Astrocyte (in vitro differentiated cells and primary cell): ENCODE measurements around the gene SLC5A1. TPM values are rescaled to one million over a fixed set of nuclear protein-coding genes. Genes with fewer than 3 reads are reported as not detected.

Source experiments
- DNase-seq: peaks from one replicate; pipeline ENCODE4 v3.0.0-alpha.2; 2010; ENCODE audit warnings: low read depth
- FAIRE-seq: peaks from 2 replicates; lab custom pipeline; 2011; peaks lifted over from hg19 to GRCh38; lab: Jason Lieb, UNC
- H2AFZ ChIP-seq: 2 replicates; pipeline ENCODE4 v1.6.0; 2012; ENCODE audit warnings: low read depth, low read length, inconsistent platforms
- H3K27ac ChIP-seq: 2 replicates; pipeline ENCODE4 v1.5.1; 2011; ENCODE audit warnings: low read depth, low read length, inconsistent platforms
- H3K27me3 ChIP-seq: 2 replicates; pipeline ENCODE4 v1.6.0; 2011; ENCODE audit warnings: low read length, inconsistent platforms; ENCODE audit not compliant: insufficient read depth
- H3K36me3 ChIP-seq: 2 replicates; pipeline ENCODE4 v1.5.1; 2011; ENCODE audit warnings: low read length, inconsistent platforms; ENCODE audit not compliant: insufficient read depth
- H3K4me1 ChIP-seq: 2 replicates; pipeline ENCODE4 v1.5.1; 2011; ENCODE audit warnings: low read length, inconsistent platforms; ENCODE audit not compliant: insufficient read depth
- H3K4me2 ChIP-seq: 2 replicates; pipeline ENCODE4 v1.6.0; 2012; ENCODE audit warnings: low read length, inconsistent platforms
- H3K4me3 ChIP-seq: 2 replicates; pipeline ENCODE4 v1.5.1; 2011; ENCODE audit warnings: low read depth, mild to moderate bottlenecking, low read length, inconsistent platforms; ENCODE audit not compliant: insufficient read depth
- H3K79me2 ChIP-seq: 2 replicates; pipeline ENCODE4 v1.6.0; 2012; ENCODE audit warnings: mild to moderate bottlenecking, low read length, inconsistent platforms; ENCODE audit not compliant: insufficient read depth
- H3K9ac ChIP-seq: 2 replicates; pipeline ENCODE4 v1.6.0; 2012; ENCODE audit warnings: mild to moderate bottlenecking, low read length, inconsistent platforms
- H3K9me3 ChIP-seq: 2 replicates; pipeline ENCODE4 v1.5.1; 2012; ENCODE audit warnings: low read depth, mild to moderate bottlenecking, low read length, inconsistent platforms; ENCODE audit not compliant: insufficient read depth
- H4K20me1 ChIP-seq: 2 replicates; pipeline ENCODE4 v1.6.0; 2012; ENCODE audit warnings: low read length, inconsistent platforms; ENCODE audit not compliant: insufficient read depth
- H3K27ac Mint-ChIP-seq: one replicate; pipeline ENCODE4 v1.8.0; 2021; ENCODE audit warnings: mild to moderate bottlenecking, mixed read lengths; ENCODE audit not compliant: unreplicated experiment
- H3K27me3 Mint-ChIP-seq: one replicate; pipeline ENCODE4 v1.8.0; 2021; ENCODE audit warnings: low read depth, mixed read lengths; ENCODE audit not compliant: unreplicated experiment
- H3K36me3 Mint-ChIP-seq: one replicate; pipeline ENCODE4 v1.8.0; 2021; ENCODE audit warnings: low read depth, mixed read lengths; ENCODE audit not compliant: unreplicated experiment
- H3K4me1 Mint-ChIP-seq: one replicate; pipeline ENCODE4 v1.8.0; 2021; ENCODE audit warnings: low read depth, mixed read lengths; ENCODE audit not compliant: unreplicated experiment
- H3K4me3 Mint-ChIP-seq: one replicate; pipeline ENCODE4 v1.8.0; 2021; ENCODE audit warnings: mild to moderate bottlenecking, moderate library complexity, mixed read lengths; ENCODE audit not compliant: unreplicated experiment
- H3K9me3 Mint-ChIP-seq: one replicate; pipeline ENCODE4 v1.8.0; 2021; ENCODE audit warnings: mild to moderate bottlenecking, mixed read lengths; ENCODE audit not compliant: unreplicated experiment
- CTCF ChIP-seq: IDR thresholded peaks from 2 replicates; pipeline ENCODE4 v1.5.1; 2011; ENCODE audit warnings: low read depth, mild to moderate bottlenecking, inconsistent platforms, low read length, moderate library complexity; ENCODE audit not compliant: insufficient read depth
- EZH2 ChIP-seq: IDR thresholded peaks from 2 replicates; pipeline ENCODE4 v1.6.1; 2012; ENCODE audit warnings: mild to moderate bottlenecking, low read length, inconsistent platforms; ENCODE audit not compliant: insufficient read depth
- total RNA-seq: library from RNA; stranded (reverse); gene quantifications from 2 replicates; pipeline ENCODE4 v1.2.1, GENCODE V29; 2021

The SLC5A1 gene
- total RNA-seq, 1 donor from 2014 or later, result not detected

GRCh38 chr22:32058656-32059260, 15.7 kb downstream of the SLC5A1 start:
- H3K27me3 ChIP-seq, result peaks cover 4% of the 10 kb centered on the region
- no peaks in the 10 kb centered on the region for H3K4me1 ChIP-seq
- H3K4me3 ChIP-seq, result no peak overlapping the region
- DNase-seq (no peak), FAIRE-seq (no peak)
- peaks cover 4% of the 10 kb centered on the region for H3K9me3 Mint-ChIP-seq
- H2AFZ ChIP-seq, result no peak overlapping the region
- no peak overlapping the region for H3K4me3 Mint-ChIP-seq
- H3K79me2 ChIP-seq, result no peaks in the 10 kb centered on the region
- H3K9me3 ChIP-seq, result no peaks in the 10 kb centered on the region
- peaks cover 11% of the 10 kb centered on the region for H3K4me1 Mint-ChIP-seq
- no peaks in the 10 kb centered on the region for H3K36me3 ChIP-seq
- H4K20me1 ChIP-seq, result no peaks in the 10 kb centered on the region
- peak overlapping the region; percentile 10 for H3K27ac Mint-ChIP-seq
- H3K4me2 ChIP-seq, result no peak overlapping the region
- TF ChIP-seq EZH2 (no peak), CTCF (no peak)
- H3K27me3 Mint-ChIP-seq, result peaks cover 24% of the 10 kb centered on the region
- H3K36me3 Mint-ChIP-seq, result peaks cover 3% of the 10 kb centered on the region
- no peak overlapping the region for H3K9ac ChIP-seq
- no peak overlapping the region for H3K27ac ChIP-seq

GRCh38 chr22:32059426-32059825, 16.4 kb downstream of the SLC5A1 start:
- Histone ChIP-seq H3K27me3 (peaks cover 4% of the 10 kb centered on the region), H2AFZ (no peak overlapping the region), H3K9ac (no peak overlapping the region), H3K4me2 (no peak overlapping the region), H4K20me1 (no peaks in the 10 kb centered on the region), H3K9me3 (no peaks in the 10 kb centered on the region), H3K4me1 (no peaks in the 10 kb centered on the region), H3K36me3 (no peaks in the 10 kb centered on the region), H3K79me2 (no peaks in the 10 kb centered on the region), H3K27ac (no peak overlapping the region), H3K4me3 (no peak overlapping the region)
- no peak for DNase-seq
- Mint-ChIP-seq H3K9me3 (peaks cover 4% of the 10 kb centered on the region), H3K4me3 (no peak overlapping the region), H3K27ac (no peak overlapping the region), H3K36me3 (peaks cover 3% of the 10 kb centered on the region), H3K4me1 (peaks cover 11% of the 10 kb centered on the region), H3K27me3 (peaks cover 24% of the 10 kb centered on the region)
- TF ChIP-seq EZH2 (no peak), CTCF (no peak)
- FAIRE-seq, result no peak

- Histone ChIP-seq H2AFZ (no peak overlapping the region), H3K9ac (no peak overlapping the region), H3K27me3 (peaks cover 19% of the 10 kb centered on the region), H3K27ac (no peak overlapping the region), H3K4me3 (no peak overlapping the region), H3K9me3 (no peaks in the 10 kb centered on the region), H3K4me1 (no peaks in the 10 kb centered on the region), H3K79me2 (no peaks in the 10 kb centered on the region), H3K4me2 (no peak overlapping the region), H3K36me3 (no peaks in the 10 kb centered on the region), H4K20me1 (no peaks in the 10 kb centered on the region)
- no peak overlapping the region for H3K4me3 Mint-ChIP-seq
- no peak for FAIRE-seq
- H3K27me3 Mint-ChIP-seq, result peaks cover 35% of the 10 kb centered on the region
- no peak overlapping the region for H3K27ac Mint-ChIP-seq
- TF ChIP-seq CTCF, result no peak
- no peak for TF ChIP-seq EZH2
- peaks cover 3% of the 10 kb centered on the region for H3K36me3 Mint-ChIP-seq
- no peak for DNase-seq
- peaks cover 8% of the 10 kb centered on the region for H3K4me1 Mint-ChIP-seq
- H3K9me3 Mint-ChIP-seq, result peaks cover 6% of the 10 kb centered on the region
Observed at GRCh38 chr22:32063701-32064100, 20.6 kb downstream of the SLC5A1 start.
